Measurements from ENCODE around the gene TNFRSF21. TPM values are rescaled to one million over a fixed set of nuclear protein-coding genes. Genes with fewer than 3 reads are reported as not detected.

The TNFRSF21 gene
- total RNA-seq, 3 donors from 2014 or later: 54.8 to 92.5 (median 75.4) TPM

GRCh38 chr6:47182291-47182957 lies 127.3 kb downstream of the TNFRSF21 start:
- ATAC-seq (peak; percentile 81), DNase-seq (no peak)
- TF ChIP-seq CTCF (IDR thresholded peaks at IDR 0.05): no peak
- Histone ChIP-seq H3K36me3 (ENCODE audit: low read depth) (no peaks in the 10 kb centered on the region), H3K4me3 (no peak overlapping the region), H3K4me1 (ENCODE audit: low read depth) (peaks cover 9% of the 10 kb centered on the region), H3K9me3 (no peaks in the 10 kb centered on the region)
- intact Hi-C loops (cut with DNase I, micrococcal nuclease): no loop called here

- Histone ChIP-seq H3K4me1 (ENCODE audit: low read depth) (peaks cover 7% of the 10 kb centered on the region), H3K9me3 (no peaks in the 10 kb centered on the region), H3K36me3 (ENCODE audit: low read depth) (no peaks in the 10 kb centered on the region), H3K4me3 (no peak overlapping the region)
- DNase-seq: no peak
- no peak for ATAC-seq
- TF ChIP-seq CTCF (IDR thresholded peaks at IDR 0.05): no peak
- intact Hi-C loops (cut with DNase I, micrococcal nuclease): no loop called here
These were observed 128.0 kb downstream of the TNFRSF21 start for GRCh38 chr6:47181681-47182080.

Other genes starting within 250 kb of the TNFRSF21 start
- gene CD2AP, start 167.9 kb upstream of the TNFRSF21 start, total RNA-seq: 100 to 1,000 TPM in 2 of 3 donors, 10 to 100 TPM in 1; 61.7 to 173 (median 104) TPM

Data from mucosa of descending colon (tissue), 3 donors.